DND-41 (cell line): ENCODE measurements around the gene GCDH.

Experiments used
- ATAC-seq: fragments of 200-7000 bp; cut with Tn5 transposase; 3 replicates; pipeline ENCODE4 v1.9.1; 2021; ENCODE audit warnings: low read depth; ENCODE audit not compliant: insufficient read depth
- DNase-seq: peaks from one replicate; pipeline ENCODE4 v3.0.0-alpha.2; 2020
- H2AFZ ChIP-seq: 2 replicates; pipeline ENCODE4 v1.6.0; 2012; ENCODE audit warnings: low read depth, low read length
- H3K27ac ChIP-seq: 2 replicates; pipeline ENCODE4 v1.5.1; 2012; ENCODE audit warnings: low read length, inconsistent platforms
- H3K27me3 ChIP-seq: fragments of 200-600 bp; sonication (generic); 2 replicates; pipeline ENCODE4 v1.6.0; 2012; ENCODE audit warnings: low read length, mild to moderate bottlenecking, inconsistent platforms; ENCODE audit not compliant: insufficient read depth, poor library complexity
- H3K36me3 ChIP-seq: 2 replicates; pipeline ENCODE4 v1.5.1; 2012; ENCODE audit warnings: low read length, inconsistent platforms; ENCODE audit not compliant: insufficient read depth
- H3K4me1 ChIP-seq: 2 replicates; pipeline ENCODE4 v1.5.1; 2012; ENCODE audit warnings: mild to moderate bottlenecking, low read length; ENCODE audit not compliant: insufficient read depth
- H3K4me2 ChIP-seq: 2 replicates; pipeline ENCODE4 v1.6.0; 2012; ENCODE audit warnings: mild to moderate bottlenecking, moderate library complexity, low read length, inconsistent platforms; ENCODE audit not compliant: insufficient read depth
- H3K4me3 ChIP-seq, 2 experiments: fragments of 200-600 bp in 1 of 2; shearing (Covaris generic) in 1 of 2; 2 replicates each; pipeline ENCODE4 v1.5.1; 2012 to 2016; ENCODE audit warnings: inconsistent platforms in 2 of 2, low read length in 2 of 2, mild to moderate bottlenecking in 2 of 2, low read depth in 1 of 2, moderate library complexity in 1 of 2
- H3K79me2 ChIP-seq: 2 replicates; pipeline ENCODE4 v1.6.0; 2012; ENCODE audit warnings: low read length, inconsistent platforms; ENCODE audit not compliant: insufficient read depth
- H3K9ac ChIP-seq: 2 replicates; pipeline ENCODE4 v1.6.0; 2012; ENCODE audit warnings: low read depth, mild to moderate bottlenecking, inconsistent platforms, low read length, moderate library complexity
- H3K9me3 ChIP-seq: 2 replicates; pipeline ENCODE4 v1.5.1; 2012; ENCODE audit warnings: low read length, moderate library complexity, mild to moderate bottlenecking, inconsistent platforms; ENCODE audit not compliant: insufficient read depth, severe bottlenecking
- H4K20me1 ChIP-seq: 2 replicates; pipeline ENCODE4 v1.6.0; 2012; ENCODE audit warnings: low read length; ENCODE audit not compliant: insufficient read depth
- CTCF ChIP-seq: IDR thresholded peaks from 2 replicates; pipeline ENCODE4 v1.5.1; 2012; ENCODE audit warnings: borderline replicate concordance, low read length, moderate library complexity, mild to moderate bottlenecking; ENCODE audit not compliant: poor library complexity, severe bottlenecking; ENCODE audit errors: extremely low read depth
- EZH2 ChIP-seq: IDR thresholded peaks from 3 replicates; pipeline ENCODE4 v1.6.1; 2012; ENCODE audit warnings: borderline replicate concordance, low read depth, mild to moderate bottlenecking, moderate library complexity, low read length, inconsistent platforms; ENCODE audit not compliant: severe bottlenecking

The GCDH gene

GRCh38 chr19:12939975-12940423 is 49.0 kb downstream of the GCDH start:
- peak overlapping the region; percentile 77 to 90; a peak in 3 of 4 replicates for H3K4me3 ChIP-seq
- peaks cover 37% of the 10 kb centered on the region for H4K20me1 ChIP-seq
- peak overlapping the region; percentile 78 for H3K4me2 ChIP-seq
- peaks cover 52% of the 10 kb centered on the region for H3K79me2 ChIP-seq
- TF ChIP-seq CTCF (no peak), EZH2 (no peak)
- DNase-seq (no peak), ATAC-seq (no peak)
- peaks cover 63% of the 10 kb centered on the region for H3K36me3 ChIP-seq
- peaks cover 81% of the 10 kb centered on the region for H3K4me1 ChIP-seq
- peak overlapping the region; percentile 93 for H3K9ac ChIP-seq
- H3K27me3 ChIP-seq = no peaks in the 10 kb centered on the region
- no peak overlapping the region for H2AFZ ChIP-seq
- H3K27ac ChIP-seq = peak overlapping the region; percentile 88
- no peaks in the 10 kb centered on the region for H3K9me3 ChIP-seq

- H3K9me3 ChIP-seq = no peaks in the 10 kb centered on the region
- no peak overlapping the region for H2AFZ ChIP-seq
- no peak for TF ChIP-seq EZH2
- TF ChIP-seq CTCF = no peak
- H3K27ac ChIP-seq = peak overlapping the region; percentile 88
- H3K79me2 ChIP-seq = peaks cover 55% of the 10 kb centered on the region
- peak overlapping the region in 1 of 2 experiments; percentile 77; a peak in 3 of 4 replicates for H3K4me3 ChIP-seq
- DNase-seq (no peak), ATAC-seq (no peak)
- peaks cover 37% of the 10 kb centered on the region for H4K20me1 ChIP-seq
- H3K4me2 ChIP-seq = peak overlapping the region; percentile 78
- peaks cover 64% of the 10 kb centered on the region for H3K36me3 ChIP-seq
- peak overlapping the region; percentile 93 for H3K9ac ChIP-seq
- no peaks in the 10 kb centered on the region for H3K27me3 ChIP-seq
- peaks cover 77% of the 10 kb centered on the region for H3K4me1 ChIP-seq
Observed at GRCh38 chr19:12940897-12941296, 49.9 kb downstream of the GCDH start.

GRCh38 chr19:12943437-12944044 is 52.6 kb downstream of the GCDH start:
- DNase-seq (no peak), ATAC-seq (no peak)
- no peaks in the 10 kb centered on the region for H3K27me3 ChIP-seq
- no peak overlapping the region for H3K4me3 ChIP-seq
- TF ChIP-seq EZH2 = no peak
- H3K36me3 ChIP-seq = peaks cover 87% of the 10 kb centered on the region
- H3K27ac ChIP-seq = peak overlapping the region; percentile 20; the same call in 1 of the 2 replicates
- peaks cover 57% of the 10 kb centered on the region for H4K20me1 ChIP-seq
- H3K9me3 ChIP-seq = no peaks in the 10 kb centered on the region
- peak overlapping the region; percentile 46; the same call in 1 of the 2 replicates for H3K4me2 ChIP-seq
- H2AFZ ChIP-seq = no peak overlapping the region
- peaks cover 80% of the 10 kb centered on the region for H3K79me2 ChIP-seq
- H3K9ac ChIP-seq = peak overlapping the region; percentile 10; the same call in 1 of the 2 replicates
- peaks cover 76% of the 10 kb centered on the region for H3K4me1 ChIP-seq

GRCh38 chr19:12944104-12944674 is 53.2 kb downstream of the GCDH start:
- Histone ChIP-seq H3K9me3 (no peaks in the 10 kb centered on the region), H3K27ac (no peak overlapping the region), H3K9ac (no peak overlapping the region; the same call in 1 of the 2 replicates), H3K4me2 (peak overlapping the region; percentile 10; the same call in 1 of the 2 replicates), H4K20me1 (peaks cover 56% of the 10 kb centered on the region), H3K4me1 (peaks cover 82% of the 10 kb centered on the region), H2AFZ (no peak overlapping the region), H3K36me3 (peaks cover 87% of the 10 kb centered on the region), H3K79me2 (peaks cover 80% of the 10 kb centered on the region), H3K27me3 (no peaks in the 10 kb centered on the region), H3K4me3 (no peak overlapping the region)
- no peak for DNase-seq
- TF ChIP-seq EZH2 (no peak), CTCF (no peak)
- ATAC-seq = no peak
